NCI-H187 (cell line): ENCODE measurements around the gene TPD52L2.
"Not testable (repeated sequence)": the region's sequence is repeated elsewhere in the genome, so short reads cannot be mapped to it uniquely, and the experiment has no call there.

ENCODE experiments used
- DNase-seq, 2 experiments: peaks; one replicate each; lab custom pipeline; 2025; lab: John Stamatoyannopoulos, UW

The TPD52L2 gene

DNA sequence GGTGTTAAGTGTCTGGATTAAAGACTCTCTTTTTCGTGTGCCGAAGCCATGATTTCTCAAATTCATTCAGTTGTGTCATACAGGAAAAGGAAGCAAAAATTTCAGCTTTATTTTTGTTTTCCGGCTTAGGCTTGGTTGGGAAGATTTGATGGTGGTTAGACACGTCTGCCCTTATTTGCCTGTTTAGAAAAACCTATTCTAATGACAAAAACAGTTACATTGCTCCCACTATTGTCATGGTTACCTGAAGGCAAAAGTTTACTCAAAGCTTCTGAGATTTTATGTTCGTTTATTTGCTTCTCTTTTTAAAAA is 30.8 kb downstream of the TPD52L2 start:
- DNase-seq, result no peak

DNA sequence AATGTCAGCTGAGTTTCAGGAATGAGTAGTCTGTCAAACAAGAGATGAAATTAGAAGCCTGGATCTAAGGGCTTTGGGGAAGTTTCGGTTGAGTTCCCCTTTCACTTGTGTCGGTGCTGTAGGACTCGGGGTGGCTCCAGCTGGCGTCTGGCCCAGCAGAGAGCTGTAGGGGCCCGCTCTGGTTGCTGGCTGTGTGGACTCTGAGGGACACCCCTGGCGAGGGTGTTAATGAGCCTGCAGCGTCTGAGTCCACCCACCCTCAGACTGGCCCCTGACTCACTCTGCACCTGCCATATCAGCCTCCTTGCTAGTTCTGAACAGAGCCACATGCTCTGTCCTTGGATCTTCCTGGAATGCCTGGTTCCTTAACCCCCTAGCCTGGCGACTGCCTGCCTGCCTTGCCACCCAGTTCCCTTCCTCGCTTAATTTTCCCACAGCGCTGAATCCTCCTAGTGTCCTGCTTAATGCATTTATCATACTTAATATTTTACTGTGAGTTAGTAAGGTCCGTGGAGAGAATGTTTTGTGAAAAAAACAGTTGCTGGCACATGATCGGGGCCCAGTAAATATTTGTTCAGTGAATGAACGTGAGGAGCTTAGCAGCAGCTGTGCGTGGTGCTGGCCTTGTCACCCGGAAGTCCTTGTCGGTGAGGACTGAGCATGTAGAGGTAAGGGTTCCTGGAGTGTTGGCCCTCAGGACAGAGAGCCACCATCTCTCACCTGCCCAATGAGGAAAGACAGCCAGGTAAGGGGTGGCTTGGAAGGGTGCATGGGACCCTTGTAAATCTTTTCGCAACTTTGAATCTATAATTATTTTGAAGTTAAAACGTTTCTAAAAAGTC is 31.4 kb downstream of the TPD52L2 start:
- no peak for DNase-seq

DNA sequence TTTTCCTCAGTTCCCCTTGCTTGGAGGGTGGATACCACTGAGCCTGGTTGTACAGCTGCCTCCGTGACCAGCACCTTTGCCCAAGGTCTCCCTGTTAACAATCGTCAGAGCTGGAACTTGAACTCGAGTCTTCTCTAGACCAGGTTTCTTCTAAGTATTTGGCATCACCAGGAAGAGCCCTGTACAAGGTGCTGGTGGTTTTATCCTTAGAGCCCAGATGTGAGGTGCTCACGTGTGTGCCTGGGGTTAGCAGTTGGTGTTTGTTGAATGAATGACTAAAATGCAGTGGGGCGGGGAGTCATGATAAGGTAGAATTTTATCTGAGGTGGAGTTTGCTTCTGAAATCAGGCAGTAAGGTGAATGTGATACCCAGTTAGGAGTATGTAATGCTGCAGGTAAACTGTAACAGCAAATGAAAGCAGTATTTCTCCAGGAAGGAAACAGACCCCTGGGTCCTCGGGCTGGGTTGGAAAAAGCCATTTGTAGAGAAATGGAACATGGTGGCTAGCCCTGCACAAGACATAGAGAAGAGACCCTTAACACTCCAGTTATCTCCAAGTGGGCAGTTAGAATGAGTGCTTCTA is 33.0 kb downstream of the TPD52L2 start:
- no peak for DNase-seq

DNA sequence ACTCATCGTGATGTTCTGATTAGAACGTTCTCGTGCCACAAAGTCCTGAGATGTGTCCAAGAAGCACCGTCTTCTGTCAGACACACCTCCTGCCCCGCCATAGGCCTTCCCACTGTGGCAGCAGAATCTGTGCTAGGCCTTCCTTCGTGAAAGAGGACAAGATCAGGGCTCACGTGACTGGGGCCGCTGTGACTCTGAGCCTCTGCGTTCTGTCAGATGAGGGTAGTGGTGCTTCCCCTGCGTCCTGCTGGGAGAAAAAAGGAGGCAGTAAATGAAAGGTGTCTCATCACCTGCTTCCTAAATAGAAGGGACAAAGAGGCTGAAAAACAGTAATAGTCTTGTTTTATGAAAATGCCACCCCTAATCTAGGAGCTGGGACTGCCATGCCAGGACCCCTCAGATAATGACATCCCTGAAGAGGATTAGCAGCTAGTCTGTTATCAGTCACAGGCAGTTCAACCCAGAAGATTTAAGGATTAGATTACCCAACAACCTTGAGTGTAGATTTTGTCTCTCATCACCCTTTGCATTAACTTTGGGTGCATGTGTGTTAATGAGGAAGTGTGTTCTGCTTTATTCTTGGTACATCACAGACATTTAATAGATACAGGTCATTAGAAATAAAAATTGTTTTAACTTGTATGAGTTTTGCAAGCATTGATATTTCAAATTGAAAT is 34.0 kb downstream of the TPD52L2 start:
- no peak for DNase-seq

DNA sequence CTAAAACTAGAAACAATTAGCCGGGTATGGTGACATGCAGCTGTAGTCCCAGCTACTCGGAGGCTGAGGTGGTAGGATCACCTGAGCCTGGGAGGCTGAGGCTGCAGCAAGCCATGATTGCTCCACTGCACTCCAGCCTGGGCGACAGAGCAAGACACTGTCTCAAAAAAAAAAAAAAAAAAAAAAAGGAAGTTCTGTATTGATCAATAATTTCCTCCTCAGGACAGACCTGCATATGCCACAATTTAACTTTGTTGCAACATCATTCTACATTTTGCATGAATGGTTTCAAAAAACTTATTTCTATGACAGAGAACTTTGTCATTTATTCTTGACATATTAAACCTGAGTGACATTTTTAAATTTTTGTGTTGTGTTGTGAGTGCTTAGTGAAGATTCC is 35.3 kb downstream of the TPD52L2 start:
- no peak for DNase-seq

DNA sequence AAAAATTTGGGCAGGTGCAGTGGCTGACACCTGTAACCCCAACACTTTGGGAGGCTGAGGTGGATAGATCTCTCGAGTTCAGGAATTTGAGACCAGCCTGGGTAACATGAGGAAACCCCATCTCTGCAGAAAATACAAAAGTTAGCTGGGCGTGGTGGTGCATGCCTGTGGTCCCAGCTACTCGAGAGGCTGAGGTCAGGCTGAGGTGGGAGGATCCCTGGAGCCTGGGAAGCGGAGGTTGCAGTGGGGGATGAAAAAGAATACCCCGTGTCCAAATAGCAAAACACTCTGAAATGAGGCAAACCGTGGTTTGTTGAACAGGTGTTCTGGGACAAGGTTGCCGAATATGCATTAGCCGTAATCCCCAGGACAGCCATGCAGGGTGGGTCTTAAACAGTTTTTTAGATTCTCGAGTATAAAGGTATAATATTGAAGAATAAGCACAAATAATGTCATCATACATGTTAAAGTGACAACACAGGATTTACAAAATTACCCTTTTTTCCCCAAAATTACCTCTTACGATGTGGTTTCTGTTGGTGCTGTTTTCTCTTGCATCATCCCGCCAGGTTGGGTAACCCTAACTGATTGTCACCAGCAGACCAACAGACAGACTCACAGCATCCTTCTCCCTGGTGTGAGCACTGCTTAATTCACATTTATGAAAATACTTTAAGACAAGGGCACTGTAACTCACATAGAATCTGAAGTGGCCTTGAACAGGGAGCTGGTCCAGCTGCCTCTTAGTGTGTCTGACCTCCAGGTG is 38.9 kb downstream of the TPD52L2 start:
- DNase-seq, result no peak

DNA sequence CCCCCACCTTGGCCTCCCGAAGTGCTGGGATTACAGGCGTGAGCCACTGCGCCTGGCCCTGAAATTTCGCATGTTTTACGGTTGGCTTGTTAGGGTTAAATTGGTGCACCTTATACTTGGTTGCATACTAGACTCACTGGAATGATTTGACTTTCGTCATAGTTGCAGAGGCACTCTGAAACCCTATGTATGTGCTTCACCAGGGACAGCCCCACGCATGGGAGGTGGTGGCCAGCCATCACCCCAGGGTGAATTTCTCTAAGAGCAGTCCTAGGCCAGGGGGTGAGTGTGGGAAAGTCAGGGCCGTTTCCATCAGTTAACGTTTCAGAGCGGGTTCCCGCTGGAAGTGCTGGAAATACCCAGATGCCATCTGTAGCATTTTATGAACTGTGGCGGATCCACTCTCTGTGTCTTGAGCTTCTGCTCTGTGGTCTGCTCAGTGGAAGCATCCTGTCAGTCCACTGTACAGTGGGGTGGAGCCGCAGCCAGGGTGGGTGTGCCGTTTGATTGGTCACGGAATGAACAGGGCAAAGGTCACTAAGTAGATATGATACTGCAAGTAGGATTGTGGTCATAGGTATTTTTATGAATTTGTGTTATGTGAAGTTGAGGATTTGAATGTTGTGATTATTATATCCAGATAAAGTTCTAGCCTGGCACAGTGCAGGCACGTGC is 43.1 kb downstream of the TPD52L2 start:
- no peak for DNase-seq

DNA sequence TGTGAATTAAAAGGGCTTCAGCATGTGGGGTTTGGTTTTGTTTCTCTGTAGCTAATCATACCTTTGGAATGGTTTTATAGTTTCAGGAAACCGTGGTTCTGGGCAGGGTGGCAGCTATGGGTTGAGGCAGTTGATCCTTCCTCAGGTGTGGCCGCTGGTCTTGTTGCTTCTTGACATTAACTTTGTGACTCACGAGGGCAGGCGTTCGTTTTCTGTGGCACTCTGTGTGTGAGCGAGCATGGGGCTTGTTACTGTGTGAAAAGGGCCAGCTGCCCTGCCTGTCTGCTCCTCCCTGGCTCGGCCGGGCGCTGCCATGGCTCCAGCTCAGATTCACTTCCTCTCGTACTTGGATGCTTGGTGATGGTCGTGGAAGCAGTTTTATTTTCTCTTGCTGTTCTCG is 46.1 kb downstream of the TPD52L2 start:
- no peak for DNase-seq

DNA sequence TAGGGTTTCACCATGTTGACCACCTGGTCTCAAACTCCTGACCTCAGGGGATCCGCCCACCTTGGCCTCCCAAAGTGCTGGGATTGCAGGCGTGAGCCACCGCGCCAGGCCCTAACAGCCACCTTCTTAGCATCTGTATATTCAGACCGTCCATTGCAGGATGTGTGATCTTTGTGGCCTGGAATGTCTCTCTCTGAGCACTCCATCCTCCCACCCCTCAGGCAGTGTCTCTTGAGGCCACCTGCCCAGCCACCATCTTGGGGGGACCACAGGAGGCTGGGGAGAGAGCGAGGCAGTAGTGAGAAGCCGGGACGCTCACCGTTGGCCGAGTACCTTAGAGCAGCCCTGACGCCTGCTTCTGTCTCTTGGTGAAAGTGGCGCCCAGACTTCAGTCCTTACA is 48.7 kb downstream of the TPD52L2 start:
- DNase-seq, result no peak

DNA sequence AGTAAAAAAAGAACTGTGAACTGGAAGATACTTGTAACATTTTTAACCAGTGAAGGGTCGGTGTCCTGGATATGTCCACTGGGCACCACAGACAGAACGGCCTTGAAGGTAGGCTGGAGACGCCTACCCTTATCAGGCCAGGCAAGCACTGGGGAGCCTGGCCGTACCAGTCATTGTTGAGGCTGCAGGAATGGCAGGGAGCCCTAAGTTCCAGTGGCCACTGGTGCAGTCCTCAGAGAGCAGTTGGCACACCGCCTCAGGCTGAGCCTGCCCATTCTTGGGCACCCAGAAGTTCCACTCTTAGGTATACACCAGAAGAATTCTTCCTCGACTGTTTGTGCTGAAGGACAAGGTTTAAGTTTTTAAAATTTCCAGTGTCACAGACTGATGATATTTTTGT is 50.4 kb downstream of the TPD52L2 start:
- DNase-seq, result no peak

DNA sequence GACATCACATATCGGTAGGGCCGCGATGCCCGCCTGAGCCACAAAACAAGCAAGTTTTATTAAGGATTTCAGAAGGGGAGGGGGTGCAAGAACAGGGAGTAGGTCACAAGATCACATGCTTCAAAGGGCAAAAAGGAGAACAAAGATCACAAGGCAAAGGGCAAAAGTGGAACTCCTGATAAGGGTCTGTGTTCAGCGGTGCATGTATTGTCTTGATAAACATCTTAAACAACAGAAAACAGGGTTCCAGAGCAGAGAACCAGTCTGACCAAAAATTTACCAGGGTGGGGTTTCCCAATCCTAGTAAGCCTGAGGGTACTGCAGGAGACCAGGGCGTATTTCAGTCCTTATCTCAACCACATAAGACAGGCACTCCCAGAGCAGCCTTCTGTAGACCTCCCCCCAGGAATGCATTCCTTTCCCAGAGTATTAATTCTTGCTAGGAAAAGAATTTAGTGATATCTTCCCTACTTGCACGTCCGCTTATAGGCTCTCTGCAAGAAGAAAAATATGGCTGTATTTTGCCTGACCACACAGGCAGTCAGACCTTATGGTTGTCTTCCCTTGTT is 51.4 kb downstream of the TPD52L2 start:
- DNase-seq, result not testable (repeated sequence)

DNA sequence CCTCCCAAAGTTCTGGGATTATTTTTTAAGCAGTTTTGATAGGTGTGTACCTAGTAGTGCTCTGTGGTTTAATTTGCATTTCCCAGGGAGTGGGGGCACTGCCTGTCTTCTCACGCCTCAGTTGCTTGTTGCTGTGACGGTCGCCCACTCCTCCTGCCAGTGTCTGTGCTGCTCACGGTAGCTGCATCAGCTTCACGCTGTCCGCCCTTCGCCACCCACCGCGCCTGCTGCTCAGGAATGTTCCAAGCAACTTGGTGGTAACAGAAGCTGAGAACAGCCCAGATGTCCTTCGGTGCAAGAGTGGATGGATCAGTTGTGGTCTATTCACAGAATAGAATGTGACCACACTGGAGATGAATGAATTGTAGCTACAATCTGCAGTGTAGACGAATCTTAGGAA is 52.7 kb downstream of the TPD52L2 start:
- no peak for DNase-seq

DNA sequence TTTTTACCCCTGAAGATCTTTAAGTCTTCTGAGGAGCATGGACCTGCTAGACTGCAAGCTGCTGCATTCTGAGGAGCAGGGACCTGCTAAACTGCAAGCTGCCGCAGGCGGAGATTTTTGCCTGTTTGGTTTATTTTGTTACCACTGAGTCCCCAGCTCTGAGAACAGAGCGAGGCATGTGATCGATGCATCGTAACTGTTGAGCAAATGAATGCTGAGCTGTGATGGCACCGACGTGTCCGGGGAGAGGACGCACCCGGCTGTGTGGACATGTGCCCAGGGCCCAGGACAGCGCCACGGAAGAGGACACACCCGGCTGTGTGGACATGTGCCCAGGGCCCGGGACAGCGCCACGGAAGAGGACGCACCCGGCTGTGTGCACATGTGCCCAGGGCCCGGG is 54.1 kb downstream of the TPD52L2 start:
- DNase-seq, result no peak

DNA sequence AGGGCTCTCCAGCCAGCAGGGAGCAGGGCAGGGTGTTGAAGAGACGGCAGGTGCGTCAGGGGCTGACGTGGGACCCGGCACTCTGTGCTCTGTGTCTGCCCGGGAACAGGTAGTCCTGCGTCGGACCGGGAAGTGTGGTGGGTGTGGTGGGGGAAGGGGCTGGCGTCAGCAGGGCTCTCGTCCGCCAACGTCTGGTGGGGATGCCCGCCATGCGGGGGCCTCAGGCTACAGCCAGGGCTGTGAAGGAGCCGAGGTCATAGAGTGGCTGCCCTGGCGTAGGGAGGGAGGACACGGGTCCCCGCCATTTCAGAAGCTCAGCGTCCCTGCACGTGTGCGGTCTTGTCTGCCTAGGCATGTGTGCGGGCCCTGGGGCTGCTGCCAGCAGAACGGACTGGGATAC is 55.2 kb downstream of the TPD52L2 start:
- DNase-seq, result no peak

DNA sequence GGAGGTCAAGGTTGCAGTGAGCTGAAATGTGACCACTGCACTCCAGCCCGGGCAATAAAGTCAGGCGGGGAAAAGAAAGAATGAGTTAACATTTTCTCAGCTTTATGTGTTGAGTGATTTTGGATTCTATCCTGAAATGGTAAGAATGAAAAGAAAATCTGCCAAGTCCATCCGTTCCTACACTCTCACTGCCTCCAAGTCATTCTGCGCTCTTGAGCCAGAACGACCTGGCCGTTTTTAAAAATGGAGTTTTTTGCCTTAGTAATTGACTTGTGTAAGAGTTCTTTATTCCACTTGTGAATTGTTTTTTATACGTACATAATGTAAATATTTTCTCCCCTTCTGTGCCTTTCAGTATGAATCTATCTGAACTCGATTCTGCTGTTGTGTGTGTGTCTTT is 58.6 kb downstream of the TPD52L2 start:
- no peak for DNase-seq

DNA sequence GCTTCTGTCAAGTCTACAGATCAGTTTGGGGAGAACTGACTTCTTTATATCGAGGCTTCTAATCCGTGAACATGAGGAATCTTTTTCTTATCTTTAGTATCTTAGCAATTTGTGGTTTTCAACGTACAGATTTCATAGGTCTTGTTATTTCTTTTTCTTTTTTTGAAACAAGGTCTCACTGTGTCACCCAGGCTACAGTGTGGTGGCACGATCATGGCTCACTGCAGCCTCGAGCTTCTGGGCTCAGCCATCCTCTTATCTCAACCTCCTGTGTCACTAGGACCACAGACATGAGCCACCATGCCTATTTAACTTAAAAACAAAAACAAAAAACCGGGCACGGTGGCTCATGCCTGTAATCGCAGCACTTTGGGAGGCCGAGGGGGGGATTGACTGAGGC is 59.2 kb downstream of the TPD52L2 start:
- DNase-seq, result no peak

DNA sequence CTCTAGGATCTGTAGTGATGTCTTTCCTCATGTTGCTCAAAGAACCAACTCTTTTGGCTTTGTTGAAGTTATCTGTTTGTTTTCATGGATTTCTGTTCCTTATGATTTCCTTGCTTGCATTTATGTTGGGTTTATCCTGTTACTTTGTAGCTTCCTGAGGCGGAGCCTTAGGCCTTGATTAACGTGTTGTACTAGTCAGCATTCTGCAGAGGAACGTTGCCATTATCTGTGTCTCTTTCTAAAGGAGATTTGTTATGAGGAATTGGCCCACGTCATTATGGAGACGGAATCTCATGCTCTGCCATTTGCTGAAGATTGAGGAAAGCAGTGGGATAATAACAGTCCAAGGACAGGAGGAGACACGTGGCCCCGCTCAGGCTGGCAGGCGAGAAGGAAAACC is 61.2 kb downstream of the TPD52L2 start:
- no peak for DNase-seq

DNA sequence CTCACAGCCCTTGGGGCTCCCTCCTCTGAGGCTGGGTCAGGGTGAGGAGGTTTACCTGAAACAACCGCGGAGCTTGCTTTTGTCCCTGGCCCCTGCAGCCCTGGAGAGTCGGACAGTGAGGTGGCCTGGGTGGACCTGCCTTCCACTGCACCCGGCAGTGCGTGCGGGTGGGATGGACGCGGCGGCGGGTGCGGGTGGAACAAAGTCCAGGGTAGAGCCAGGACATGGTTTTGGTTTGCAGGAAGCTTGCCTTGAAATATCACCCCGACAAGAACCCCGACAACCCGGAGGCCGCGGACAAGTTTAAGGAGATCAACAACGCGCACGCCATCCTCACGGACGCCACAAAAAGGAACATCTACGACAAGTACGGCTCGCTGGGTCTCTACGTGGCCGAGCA is 64.0 kb downstream of the TPD52L2 start:
- no peak for DNase-seq

DNA sequence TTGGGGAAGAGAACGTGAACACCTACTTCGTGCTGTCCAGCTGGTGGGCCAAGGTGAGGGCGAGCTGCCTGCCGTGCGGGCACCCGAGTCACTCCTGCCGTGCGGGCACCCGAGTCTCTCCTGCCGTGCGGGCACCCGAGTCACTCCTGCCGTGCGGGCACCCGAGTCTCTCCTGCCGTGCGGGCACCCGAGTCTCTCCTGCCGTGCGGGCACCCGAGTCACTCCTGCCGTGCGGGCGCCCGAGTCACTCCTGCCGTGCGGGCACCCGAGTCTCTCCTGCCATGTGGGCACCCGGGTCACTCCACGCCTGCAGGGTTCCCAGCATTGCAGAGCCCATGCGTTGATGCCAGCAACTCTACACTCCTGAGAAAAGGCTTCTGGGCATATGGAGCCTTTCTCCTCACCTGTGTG is 64.4 kb downstream of the TPD52L2 start:
- DNase-seq, result not testable (repeated sequence)

DNA sequence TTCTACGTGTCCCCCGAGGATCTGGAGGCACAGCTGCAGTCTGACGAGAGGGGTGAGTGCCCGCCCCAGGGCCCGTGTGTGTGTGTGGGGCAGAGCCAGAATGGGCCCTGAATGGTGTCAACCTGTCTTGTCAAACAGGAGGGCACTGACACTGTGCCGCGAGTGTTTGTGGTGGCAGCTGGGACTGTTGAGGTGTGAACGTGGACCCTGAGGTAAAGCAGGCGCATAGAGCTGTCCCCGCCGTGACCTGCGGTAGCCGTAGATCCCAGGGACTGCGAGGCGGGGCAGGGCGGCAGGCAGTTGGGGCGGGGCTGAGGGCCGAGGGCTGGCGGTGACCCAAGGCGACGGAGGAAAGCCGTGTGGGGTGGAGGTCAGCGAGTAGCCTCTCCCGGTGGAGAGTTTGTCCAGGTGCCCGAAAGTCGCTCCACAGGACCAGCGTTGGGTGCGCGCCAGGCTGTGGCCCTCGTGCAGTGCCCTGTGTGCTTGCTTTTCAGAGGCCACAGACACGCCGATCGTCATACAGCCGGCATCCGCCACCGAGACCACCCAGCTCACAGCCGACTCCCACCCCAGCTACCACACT is 66.0 kb downstream of the TPD52L2 start:
- DNase-seq, result no peak

DNA sequence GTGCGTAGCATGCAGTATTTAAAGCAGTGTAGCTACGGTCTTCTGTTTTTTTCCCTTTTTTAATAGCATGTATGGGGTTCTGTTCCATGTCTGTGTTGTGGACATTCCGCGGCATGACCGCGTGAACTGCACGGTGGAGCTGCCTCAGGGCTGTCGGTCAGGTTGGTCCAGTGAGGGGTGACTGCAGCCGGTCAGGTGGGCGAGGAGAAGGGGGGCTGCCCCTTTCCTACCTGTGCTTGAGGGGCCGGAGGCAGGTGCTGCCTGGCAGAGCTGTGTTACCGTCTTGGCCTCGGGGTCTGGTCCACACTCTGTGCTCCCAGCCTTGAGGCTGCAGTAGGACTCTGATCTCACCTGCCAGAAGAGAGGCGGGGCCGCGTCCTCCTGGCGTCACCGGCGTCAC is 66.7 kb downstream of the TPD52L2 start:
- no peak for DNase-seq
